CD4-positive, alpha-beta T cell treated with Interleukin-6 for 4 hours (primary cell): Measurements from ENCODE around the gene RARB.

ENCODE experiments used
- DNase-seq: peaks from one replicate; pipeline ENCODE4 v3.0.0-alpha.2; 2020; ENCODE audit warnings: mixed read lengths

RARB gene

GRCh38 chr3:25510797-25511196 lies 82.7 kb downstream of the RARB start:
- no peak for DNase-seq

GRCh38 chr3:25511972-25512721 lies 84.1 kb downstream of the RARB start:
- DNase-seq: no peak

- no peak for DNase-seq
Measured at GRCh38 chr3:25513642-25514266, 85.7 kb downstream of the RARB start.

- DNase-seq: no peak
Measured at GRCh38 chr3:25515171-25515570, 87.1 kb downstream of the RARB start.

DNA sequence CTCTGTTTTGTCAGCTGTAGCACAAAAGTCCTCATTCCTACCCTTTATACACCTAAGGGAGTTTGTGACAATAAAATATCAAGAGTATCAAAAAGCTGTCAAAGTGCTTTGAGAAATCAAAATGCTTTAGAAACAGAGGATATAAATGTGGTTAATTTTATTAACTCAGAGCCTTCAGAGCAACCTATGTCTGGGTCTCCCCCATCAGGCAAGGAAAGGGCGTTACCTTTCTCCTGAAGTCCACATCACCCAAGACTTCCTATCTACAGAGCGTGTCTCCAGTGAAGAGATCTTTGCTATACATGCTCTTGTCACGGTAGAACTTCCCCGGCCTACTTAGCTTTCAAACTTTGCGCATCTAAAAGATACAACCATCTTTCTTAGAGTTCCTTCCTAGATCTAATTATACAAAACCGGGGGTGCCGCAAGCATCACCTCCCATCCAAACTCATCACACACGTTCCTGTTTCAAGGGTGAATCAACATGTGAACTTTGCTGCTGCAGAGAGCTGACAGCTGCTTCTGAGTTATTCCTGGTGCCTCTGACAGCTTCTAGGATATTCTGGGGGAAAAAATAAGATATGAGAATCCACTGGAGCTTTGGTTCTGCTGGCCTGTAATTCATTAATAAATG lies 93.0 kb downstream of the RARB start:
- DNase-seq: no peak

GRCh38 chr3:25527336-25527735 lies 99.3 kb downstream of the RARB start:
- no peak for DNase-seq

GRCh38 chr3:25527801-25528200 lies 99.7 kb downstream of the RARB start:
- no peak for DNase-seq

- no peak for DNase-seq
Measured at GRCh38 chr3:25531971-25532370, 103.9 kb downstream of the RARB start.

- no peak for DNase-seq
Measured at GRCh38 chr3:25532431-25533162, 104.5 kb downstream of the RARB start.

- DNase-seq: no peak
Measured at GRCh38 chr3:25533399-25533798, 105.3 kb downstream of the RARB start.

- no peak for DNase-seq
Measured at GRCh38 chr3:25534007-25534406, 105.9 kb downstream of the RARB start.

DNA sequence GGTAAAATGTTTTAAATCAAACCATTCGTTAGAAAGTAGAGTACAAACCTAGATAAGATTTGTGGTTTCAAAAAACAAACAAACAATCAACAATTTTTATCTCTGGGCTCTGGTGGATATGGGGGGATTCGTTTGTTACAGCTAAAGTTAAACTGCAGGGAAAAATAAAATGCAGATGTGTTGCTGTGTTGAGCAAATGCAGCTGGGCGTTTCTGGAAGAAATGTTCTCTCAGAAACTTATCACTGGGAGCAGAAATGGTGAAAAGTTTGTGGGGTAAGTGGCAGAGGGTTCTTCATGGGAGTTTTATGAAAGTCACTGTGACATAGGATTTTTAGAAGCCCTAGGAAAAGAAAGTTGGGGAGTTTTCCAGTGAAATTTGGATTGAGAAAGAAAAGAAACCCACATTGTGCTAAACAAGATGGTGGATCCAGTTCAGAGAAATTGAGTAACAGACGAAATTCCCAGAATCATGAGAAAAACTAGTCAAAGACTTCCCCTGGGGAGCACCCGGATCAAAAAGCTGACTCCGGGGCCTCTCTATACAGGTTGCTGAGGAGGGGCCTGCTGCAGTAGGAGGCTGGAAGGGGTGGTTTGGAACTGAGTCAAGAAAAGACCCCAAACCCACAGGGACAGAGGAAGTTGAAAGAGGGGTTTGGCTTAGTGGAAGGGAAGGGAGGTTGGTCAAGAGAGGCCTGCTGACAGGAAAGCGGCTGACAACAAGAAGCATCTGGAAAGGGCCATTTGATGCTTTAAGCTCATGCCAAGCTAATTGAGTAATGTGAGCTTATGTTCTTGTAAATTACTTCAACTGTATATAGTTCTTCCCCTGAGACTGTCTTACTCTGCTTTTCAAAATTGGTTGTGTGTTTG lies 108.7 kb downstream of the RARB start:
- DNase-seq: no peak

DNA sequence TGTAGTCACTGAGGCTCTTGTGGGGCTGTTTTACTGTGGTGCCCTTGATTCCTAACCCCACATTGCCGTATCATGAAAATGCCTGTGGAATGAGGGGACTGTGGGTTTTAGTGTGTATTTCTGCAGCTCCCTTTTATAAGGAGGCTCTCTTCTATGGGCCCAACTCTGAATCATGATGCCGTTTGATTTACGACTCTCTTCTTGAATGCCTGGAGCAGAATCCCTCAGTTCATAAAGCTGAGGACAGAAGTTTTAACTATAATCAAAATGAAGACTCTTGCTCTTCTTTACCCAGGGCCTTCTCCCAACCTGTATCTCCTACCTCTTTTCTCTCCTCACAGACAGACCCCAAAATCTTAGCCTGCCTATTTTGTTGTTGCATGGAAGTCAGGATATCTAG lies 109.5 kb downstream of the RARB start:
- no peak for DNase-seq

GRCh38 chr3:25540273-25540672 lies 112.2 kb downstream of the RARB start:
- no peak for DNase-seq

DNA sequence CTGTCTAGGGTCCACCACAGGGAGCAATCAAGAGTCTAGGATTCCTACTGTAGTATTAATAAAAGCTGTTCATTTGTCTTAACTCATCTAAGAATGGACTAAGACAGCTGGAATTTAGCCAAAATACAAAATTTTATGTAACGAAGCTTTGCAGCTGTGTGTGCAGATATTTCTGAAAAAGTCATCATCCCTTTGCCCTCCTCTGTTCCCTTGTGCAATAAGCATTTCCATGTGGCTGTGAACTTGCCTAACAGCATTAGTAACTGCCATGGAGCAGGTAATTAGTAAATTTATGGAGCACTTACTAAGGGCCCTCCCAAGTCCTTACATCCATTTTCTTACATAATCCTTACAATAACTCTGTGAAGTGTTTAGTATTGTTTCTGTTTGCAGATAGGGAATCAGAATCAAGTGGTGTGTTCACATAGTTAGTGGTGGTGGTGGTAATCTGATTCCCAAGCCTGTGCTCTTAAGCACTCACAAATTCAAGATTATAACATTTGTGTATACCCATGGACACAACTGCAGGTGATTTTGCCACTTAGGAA lies 114.5 kb downstream of the RARB start:
- DNase-seq: no peak

DNA sequence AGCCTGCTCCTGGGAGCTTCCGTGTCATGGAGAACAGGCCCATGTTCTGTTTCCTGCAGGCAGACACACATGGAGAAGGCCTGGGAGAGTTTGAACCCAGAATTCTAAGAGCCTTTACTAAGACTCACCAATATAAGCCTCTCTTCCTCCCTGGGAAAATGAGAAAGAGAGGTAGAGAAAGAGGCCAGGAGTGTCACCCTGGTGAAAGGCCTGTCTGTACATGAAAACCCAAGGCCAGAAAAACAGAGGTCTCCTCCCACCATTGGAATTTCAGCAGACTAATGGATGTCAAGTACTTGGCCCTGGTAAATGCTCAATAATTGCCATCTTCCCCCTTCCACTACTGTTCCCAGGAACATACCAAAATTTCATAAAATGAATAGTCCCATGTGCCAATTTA lies 119.0 kb downstream of the RARB start:
- DNase-seq: no peak

- no peak for DNase-seq
Measured at GRCh38 chr3:25547943-25548674, 120.0 kb downstream of the RARB start.

- DNase-seq: no peak
Measured at GRCh38 chr3:25548836-25549235, 120.8 kb downstream of the RARB start.

DNA sequence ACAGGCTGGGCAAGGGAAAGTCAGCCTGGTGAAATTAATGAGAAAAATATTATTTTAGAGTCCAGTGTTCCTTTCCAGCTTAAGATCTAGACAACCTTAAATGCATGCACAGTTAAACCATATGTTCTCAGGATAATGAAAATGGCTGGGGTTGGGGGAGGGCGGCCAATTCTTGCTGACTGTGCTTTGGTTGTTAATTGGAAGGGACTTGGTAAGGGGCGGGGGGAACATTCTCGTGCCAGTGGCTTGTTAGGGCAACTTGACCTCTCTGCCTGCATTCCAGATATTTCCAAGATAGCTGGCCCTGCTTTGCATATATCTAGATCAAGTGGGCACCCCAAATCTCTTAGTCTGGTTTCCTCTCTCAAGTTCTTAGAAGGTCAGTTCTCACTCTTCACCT lies 124.2 kb downstream of the RARB start:
- DNase-seq: no peak

- DNase-seq: no peak
Measured at GRCh38 chr3:25554376-25554775, 126.3 kb downstream of the RARB start.

GRCh38 chr3:25555695-25556437 lies 127.8 kb downstream of the RARB start:
- no peak for DNase-seq
